Left renal pelvis (tissue), 4 donors: ENCODE results near the gene MAPKAP1. TPM values are rescaled to one million over a fixed set of nuclear protein-coding genes. Genes with fewer than 3 reads are reported as not detected.

Experiments used
- DNase-seq, 4 donors: peaks; one replicate each; pipeline ENCODE4 v3.0.0-alpha.2; 2013; ENCODE audit warnings: low read depth in 4 of 4, low spot score in 3 of 4
- polyA plus RNA-seq, 4 donors: library from polyadenylated mRNA; unstranded; fragments of 120-200 nt; gene quantifications; one replicate each; pipeline ENCODE4 v1.2.1, GENCODE V29; 2013; ENCODE audit not compliant: insufficient read length in 4 of 4

The MAPKAP1 gene
- polyA plus RNA-seq, 4 donors, result 68.0 to 87.6 (median 72.8) TPM

- no peak for DNase-seq
These were observed 267.4 kb downstream of the MAPKAP1 start for GRCh38 chr9:125439434-125440272.

GRCh38 chr9:125438506-125439433 lies 268.2 kb downstream of the MAPKAP1 start:
- DNase-seq, result no peak

GRCh38 chr9:125437771-125438221 lies 269.2 kb downstream of the MAPKAP1 start:
- DNase-seq, result no peak

- DNase-seq, result no peak
These were observed 270.2 kb downstream of the MAPKAP1 start for GRCh38 chr9:125436613-125437443.

- DNase-seq, result no peak
These were observed 271.0 kb downstream of the MAPKAP1 start for GRCh38 chr9:125435776-125436612.

GRCh38 chr9:125434986-125435775 lies 271.8 kb downstream of the MAPKAP1 start:
- DNase-seq, result no peak

- DNase-seq, result no peak
These were observed 273.5 kb downstream of the MAPKAP1 start for GRCh38 chr9:125433461-125434011.

GRCh38 chr9:125432715-125433385 lies 274.2 kb downstream of the MAPKAP1 start:
- no peak for DNase-seq

GRCh38 chr9:125431741-125432271 lies 275.2 kb downstream of the MAPKAP1 start:
- no peak for DNase-seq

GRCh38 chr9:125431012-125431305 lies 276.0 kb downstream of the MAPKAP1 start:
- no peak for DNase-seq

- DNase-seq, result no peak
These were observed 276.6 kb downstream of the MAPKAP1 start for GRCh38 chr9:125430161-125431011.

- no peak for DNase-seq
These were observed 277.4 kb downstream of the MAPKAP1 start for GRCh38 chr9:125429476-125430160.

- no peak for DNase-seq
These were observed 278.0 kb downstream of the MAPKAP1 start for GRCh38 chr9:125428902-125429467.

- DNase-seq, result no peak
These were observed 278.7 kb downstream of the MAPKAP1 start for GRCh38 chr9:125428060-125428901.

- DNase-seq, result no peak
These were observed 279.5 kb downstream of the MAPKAP1 start for GRCh38 chr9:125427556-125427955.
